GM12872 (cell line): ENCODE data around the gene RUSC2.

Source experiments
- TF ChIP-seq, protein P1 (sequence below): IDR thresholded peaks from 3 replicates; pipeline ENCODE4 v1.5.1; 2011; ENCODE audit warnings: low read depth, mild to moderate bottlenecking, low read length, moderate library complexity; ENCODE audit not compliant: insufficient read depth

RUSC2 gene, protein sequence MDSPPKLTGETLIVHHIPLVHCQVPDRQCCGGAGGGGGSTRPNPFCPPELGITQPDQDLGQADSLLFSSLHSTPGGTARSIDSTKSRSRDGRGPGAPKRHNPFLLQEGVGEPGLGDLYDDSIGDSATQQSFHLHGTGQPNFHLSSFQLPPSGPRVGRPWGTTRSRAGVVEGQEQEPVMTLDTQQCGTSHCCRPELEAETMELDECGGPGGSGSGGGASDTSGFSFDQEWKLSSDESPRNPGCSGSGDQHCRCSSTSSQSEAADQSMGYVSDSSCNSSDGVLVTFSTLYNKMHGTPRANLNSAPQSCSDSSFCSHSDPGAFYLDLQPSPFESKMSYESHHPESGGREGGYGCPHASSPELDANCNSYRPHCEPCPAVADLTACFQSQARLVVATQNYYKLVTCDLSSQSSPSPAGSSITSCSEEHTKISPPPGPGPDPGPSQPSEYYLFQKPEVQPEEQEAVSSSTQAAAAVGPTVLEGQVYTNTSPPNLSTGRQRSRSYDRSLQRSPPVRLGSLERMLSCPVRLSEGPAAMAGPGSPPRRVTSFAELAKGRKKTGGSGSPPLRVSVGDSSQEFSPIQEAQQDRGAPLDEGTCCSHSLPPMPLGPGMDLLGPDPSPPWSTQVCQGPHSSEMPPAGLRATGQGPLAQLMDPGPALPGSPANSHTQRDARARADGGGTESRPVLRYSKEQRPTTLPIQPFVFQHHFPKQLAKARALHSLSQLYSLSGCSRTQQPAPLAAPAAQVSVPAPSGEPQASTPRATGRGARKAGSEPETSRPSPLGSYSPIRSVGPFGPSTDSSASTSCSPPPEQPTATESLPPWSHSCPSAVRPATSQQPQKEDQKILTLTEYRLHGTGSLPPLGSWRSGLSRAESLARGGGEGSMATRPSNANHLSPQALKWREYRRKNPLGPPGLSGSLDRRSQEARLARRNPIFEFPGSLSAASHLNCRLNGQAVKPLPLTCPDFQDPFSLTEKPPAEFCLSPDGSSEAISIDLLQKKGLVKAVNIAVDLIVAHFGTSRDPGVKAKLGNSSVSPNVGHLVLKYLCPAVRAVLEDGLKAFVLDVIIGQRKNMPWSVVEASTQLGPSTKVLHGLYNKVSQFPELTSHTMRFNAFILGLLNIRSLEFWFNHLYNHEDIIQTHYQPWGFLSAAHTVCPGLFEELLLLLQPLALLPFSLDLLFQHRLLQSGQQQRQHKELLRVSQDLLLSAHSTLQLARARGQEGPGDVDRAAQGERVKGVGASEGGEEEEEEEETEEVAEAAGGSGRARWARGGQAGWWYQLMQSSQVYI (N-terminal part only)

GRCh38 chr9:35489313-35490154 is at the start of gene RUSC2:
TSS of gene RUSC2 (plus strand) at chr9:35490111. CDS start at chr9:35546522, 56,411 bp downstream.
- TF ChIP-seq, protein P1, sequence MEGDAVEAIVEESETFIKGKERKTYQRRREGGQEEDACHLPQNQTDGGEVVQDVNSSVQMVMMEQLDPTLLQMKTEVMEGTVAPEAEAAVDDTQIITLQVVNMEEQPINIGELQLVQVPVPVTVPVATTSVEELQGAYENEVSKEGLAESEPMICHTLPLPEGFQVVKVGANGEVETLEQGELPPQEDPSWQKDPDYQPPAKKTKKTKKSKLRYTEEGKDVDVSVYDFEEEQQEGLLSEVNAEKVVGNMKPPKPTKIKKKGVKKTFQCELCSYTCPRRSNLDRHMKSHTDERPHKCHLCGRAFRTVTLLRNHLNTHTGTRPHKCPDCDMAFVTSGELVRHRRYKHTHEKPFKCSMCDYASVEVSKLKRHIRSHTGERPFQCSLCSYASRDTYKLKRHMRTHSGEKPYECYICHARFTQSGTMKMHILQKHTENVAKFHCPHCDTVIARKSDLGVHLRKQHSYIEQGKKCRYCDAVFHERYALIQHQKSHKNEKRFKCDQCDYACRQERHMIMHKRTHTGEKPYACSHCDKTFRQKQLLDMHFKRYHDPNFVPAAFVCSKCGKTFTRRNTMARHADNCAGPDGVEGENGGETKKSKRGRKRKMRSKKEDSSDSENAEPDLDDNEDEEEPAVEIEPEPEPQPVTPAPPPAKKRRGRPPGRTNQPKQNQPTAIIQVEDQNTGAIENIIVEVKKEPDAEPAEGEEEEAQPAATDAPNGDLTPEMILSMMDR, result no peak

DNA sequence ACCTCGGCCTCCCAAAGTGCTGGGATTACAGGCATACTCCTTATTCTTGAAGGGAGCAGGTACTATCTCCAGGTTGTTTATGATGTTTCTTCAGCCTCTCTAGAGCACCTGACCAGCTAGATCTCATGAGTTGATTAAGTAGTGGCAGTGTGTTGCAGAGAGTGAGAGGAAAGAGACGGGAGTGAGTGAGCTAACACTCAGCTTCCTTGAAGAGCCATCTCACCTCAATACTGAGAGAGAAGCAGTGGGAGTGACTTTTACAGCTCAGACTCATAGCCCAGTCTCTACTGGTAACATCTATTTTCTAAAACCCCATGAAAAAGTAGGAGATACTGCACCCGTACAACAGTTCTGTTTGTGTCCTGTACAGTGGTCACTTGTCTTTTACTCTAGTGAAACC is 43.9 kb upstream of the RUSC2 start:
- TF ChIP-seq, protein P1, result no peak

DNA sequence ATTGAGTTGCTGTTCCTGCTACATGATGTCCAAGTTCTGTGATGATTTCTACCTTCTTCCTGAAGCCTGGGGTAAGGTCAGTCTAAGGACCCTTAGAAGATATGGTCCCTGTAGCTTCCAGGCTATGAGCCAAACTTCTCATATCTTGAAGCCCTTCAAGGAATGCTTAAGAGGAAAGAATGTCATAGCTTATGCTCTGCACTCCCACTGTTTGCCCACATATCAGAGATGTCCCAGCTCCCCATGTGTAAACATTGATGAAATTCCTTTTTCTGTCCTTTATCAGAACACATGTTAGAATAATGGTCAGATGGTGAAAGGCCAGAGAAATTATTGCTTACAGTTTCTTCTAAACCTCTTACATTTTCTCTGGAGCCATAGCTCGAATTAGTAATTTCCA is 41.4 kb upstream of the RUSC2 start:
- TF ChIP-seq, protein P1, result no peak

DNA sequence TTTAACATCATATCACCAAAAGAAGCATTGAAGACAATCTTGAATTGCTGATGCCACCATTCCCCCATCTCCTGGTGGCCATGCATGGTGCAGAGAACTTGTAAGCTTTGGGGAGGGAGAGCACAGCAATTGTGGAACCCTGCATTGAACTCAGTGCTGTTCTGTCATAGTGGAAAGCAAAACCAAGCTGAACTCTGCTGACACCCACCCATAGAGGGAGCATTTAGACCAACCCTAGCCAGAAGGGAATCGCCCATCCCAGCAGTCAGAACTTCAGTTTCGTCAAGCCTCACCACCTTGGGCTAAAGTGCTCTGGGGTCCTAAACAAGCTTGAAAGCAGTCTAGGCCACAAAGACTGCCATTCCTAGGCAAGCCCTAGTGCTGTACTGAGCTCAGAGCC is 37.4 kb upstream of the RUSC2 start:
- TF ChIP-seq, protein P1, result no peak

- TF ChIP-seq, protein P1, result no peak
These were observed 36.1 kb upstream of the RUSC2 start for GRCh38 chr9:35453786-35454185.

- TF ChIP-seq, protein P1, result no peak
These were observed 25.5 kb upstream of the RUSC2 start for GRCh38 chr9:35464141-35465025.
